Chondrocyte (in vitro differentiated cells): ENCODE data around the gene CA7. TPM values are rescaled to one million over a fixed set of nuclear protein-coding genes. Genes with fewer than 3 reads are reported as not detected.
A peak's percentile ranks its signal among the peaks of the same experiment; 100 is the strongest.

Source experiments
- DNase-seq: peaks from one replicate; pipeline ENCODE4 v3.0.0; 2021; ENCODE audit warnings: mixed read lengths, low spot score
- H3K27ac Mint-ChIP-seq: one replicate; pipeline ENCODE4 v1.8.0; 2021; ENCODE audit warnings: mild to moderate bottlenecking, moderate library complexity, mixed read lengths; ENCODE audit not compliant: unreplicated experiment
- H3K27me3 Mint-ChIP-seq: 2 replicates; pipeline ENCODE4 v1.8.0; 2021; ENCODE audit warnings: low read depth, mixed read lengths
- H3K36me3 Mint-ChIP-seq: 2 replicates; pipeline ENCODE4 v1.8.0; 2021; ENCODE audit warnings: low read depth, mixed read lengths
- H3K4me1 Mint-ChIP-seq: 2 replicates; pipeline ENCODE4 v1.8.0; 2021; ENCODE audit warnings: low read depth, mild to moderate bottlenecking, mixed read lengths
- H3K4me3 Mint-ChIP-seq: one replicate; pipeline ENCODE4 v1.8.0; 2021; ENCODE audit warnings: mild to moderate bottlenecking, moderate library complexity, mixed read lengths; ENCODE audit not compliant: unreplicated experiment
- H3K9me3 Mint-ChIP-seq: 2 replicates; pipeline ENCODE4 v1.8.0; 2021; ENCODE audit warnings: low read depth, mixed read lengths
- total RNA-seq: library from RNA; stranded (reverse); gene quantifications from 3 replicates; pipeline ENCODE4 v1.2.1, GENCODE V29; 2021
- TF ChIP-seq, protein P1 (sequence below): fragments of 200-600 bp; sonication (generic); IDR thresholded peaks from 2 replicates; pipeline ENCODE4 v1.5.0; 2021; ENCODE audit warnings: antibody characterized with exemption, mild to moderate bottlenecking, moderate library complexity

CA7 gene
- total RNA-seq, 1 donor from 2014 or later: not detected

DNA sequence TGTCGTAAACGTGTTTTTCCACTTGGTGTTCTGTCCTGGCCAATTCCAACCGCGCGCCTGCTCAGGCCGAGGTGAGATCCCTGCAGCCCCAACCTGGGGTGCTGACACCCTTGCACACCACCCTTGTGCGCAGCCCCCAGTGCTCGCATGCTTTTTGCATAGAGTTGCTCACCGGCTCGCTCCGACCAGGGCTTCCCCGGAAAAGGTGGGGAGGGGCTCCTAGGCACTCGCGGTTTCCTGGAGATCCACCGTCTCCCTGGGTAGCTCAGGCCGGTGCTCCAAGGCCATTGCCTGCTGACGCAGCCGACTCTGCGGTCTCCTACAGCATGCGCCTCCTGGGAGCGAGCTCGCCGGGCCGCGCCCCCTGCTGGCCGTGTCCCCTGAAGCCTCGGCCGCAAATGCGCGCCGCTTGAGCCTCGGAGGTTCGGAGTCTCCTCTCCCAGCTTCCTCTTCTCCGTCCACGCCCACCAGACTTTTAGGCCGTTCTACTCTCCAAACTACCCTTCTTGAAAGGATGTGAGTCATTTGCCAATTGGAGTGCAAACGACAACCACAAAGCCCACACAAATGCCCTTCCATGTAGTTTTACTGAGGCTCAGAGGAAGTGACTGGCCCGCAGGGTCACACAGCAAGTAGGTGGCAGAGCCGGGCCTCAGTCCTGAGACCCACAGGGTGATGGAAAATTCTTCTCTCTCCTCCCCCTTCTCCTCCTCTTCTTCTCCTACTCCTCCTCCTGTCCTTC lies 28.9 kb downstream of the CA7 start:
- Mint-ChIP-seq H3K27me3 (no peaks in the 10 kb centered on the region), H3K36me3 (no peaks in the 10 kb centered on the region), H3K4me3 (peak overlapping the region; percentile 70), H3K27ac (peak overlapping the region; percentile 92), H3K4me1 (peaks cover 31% of the 10 kb centered on the region), H3K9me3 (no peaks in the 10 kb centered on the region)
- TF ChIP-seq, protein P1, sequence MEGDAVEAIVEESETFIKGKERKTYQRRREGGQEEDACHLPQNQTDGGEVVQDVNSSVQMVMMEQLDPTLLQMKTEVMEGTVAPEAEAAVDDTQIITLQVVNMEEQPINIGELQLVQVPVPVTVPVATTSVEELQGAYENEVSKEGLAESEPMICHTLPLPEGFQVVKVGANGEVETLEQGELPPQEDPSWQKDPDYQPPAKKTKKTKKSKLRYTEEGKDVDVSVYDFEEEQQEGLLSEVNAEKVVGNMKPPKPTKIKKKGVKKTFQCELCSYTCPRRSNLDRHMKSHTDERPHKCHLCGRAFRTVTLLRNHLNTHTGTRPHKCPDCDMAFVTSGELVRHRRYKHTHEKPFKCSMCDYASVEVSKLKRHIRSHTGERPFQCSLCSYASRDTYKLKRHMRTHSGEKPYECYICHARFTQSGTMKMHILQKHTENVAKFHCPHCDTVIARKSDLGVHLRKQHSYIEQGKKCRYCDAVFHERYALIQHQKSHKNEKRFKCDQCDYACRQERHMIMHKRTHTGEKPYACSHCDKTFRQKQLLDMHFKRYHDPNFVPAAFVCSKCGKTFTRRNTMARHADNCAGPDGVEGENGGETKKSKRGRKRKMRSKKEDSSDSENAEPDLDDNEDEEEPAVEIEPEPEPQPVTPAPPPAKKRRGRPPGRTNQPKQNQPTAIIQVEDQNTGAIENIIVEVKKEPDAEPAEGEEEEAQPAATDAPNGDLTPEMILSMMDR: peak; percentile 98
- no peak for DNase-seq

DNA sequence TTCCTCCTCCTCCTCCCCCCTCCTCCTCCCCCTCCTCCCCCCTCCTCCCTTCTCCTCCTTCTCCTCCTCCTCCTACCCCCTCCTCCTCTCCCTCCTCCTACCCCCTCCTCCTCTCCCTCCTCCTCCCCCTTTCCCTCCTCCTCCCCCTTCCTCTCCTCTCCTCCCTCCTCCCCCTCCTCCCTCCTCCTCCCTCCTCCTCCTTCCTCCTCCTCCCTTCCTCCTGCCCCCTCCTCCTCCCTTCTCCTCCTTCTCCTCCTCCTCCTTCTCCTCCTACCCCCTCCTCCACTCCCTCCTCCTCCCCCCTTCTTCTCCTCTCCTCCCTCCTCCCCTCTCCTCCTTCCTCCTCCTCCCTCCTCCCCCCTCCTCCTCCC lies 29.5 kb downstream of the CA7 start:
- Mint-ChIP-seq H3K4me1 (peaks cover 37% of the 10 kb centered on the region), H3K4me3 (no peak overlapping the region), H3K36me3 (no peaks in the 10 kb centered on the region), H3K27me3 (no peaks in the 10 kb centered on the region), H3K9me3 (no peaks in the 10 kb centered on the region), H3K27ac (peak overlapping the region; percentile 92)
- DNase-seq: no peak
- TF ChIP-seq, protein P1: no peak

DNA sequence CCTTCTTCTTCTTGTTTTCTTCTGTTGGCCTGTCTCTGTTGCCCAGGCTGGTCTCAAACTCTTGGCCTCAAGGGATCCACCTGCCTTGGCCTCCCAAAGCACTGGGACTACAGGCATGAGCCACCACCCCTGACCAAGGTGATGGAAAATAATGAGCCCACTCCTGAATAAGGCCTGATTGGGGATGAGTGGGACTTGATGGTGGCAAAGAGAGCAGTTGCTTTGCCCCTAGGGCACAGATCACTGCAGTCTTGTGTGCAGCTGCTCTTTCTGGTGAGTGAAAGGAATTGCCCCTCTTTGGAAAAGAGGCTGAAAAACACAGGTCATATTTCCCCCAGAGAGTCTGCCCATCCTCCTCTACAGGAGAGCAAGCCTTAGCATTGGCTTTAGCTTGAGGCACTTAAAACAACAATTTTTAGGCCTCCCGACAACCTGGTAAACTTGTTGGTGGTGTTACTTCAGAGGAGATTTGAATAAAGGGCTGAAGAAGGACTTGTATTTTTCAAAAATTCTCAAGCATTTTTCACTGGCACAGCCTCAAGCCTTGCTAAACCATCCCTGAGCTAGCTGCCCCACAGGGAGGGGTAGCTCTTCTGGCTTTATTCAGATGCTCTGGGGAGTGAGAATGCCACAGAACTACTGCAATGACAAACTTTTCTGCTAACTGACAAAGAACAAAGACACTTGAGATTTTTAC lies 30.0 kb downstream of the CA7 start:
- no peaks in the 10 kb centered on the region for H3K36me3 Mint-ChIP-seq
- TF ChIP-seq, protein P1: peak; percentile 31
- no peak for DNase-seq
- no peaks in the 10 kb centered on the region for H3K27me3 Mint-ChIP-seq
- H3K4me3 Mint-ChIP-seq: no peak overlapping the region
- H3K9me3 Mint-ChIP-seq: no peaks in the 10 kb centered on the region
- peaks cover 38% of the 10 kb centered on the region for H3K4me1 Mint-ChIP-seq
- peak overlapping the region; percentile 88 for H3K27ac Mint-ChIP-seq

DNA sequence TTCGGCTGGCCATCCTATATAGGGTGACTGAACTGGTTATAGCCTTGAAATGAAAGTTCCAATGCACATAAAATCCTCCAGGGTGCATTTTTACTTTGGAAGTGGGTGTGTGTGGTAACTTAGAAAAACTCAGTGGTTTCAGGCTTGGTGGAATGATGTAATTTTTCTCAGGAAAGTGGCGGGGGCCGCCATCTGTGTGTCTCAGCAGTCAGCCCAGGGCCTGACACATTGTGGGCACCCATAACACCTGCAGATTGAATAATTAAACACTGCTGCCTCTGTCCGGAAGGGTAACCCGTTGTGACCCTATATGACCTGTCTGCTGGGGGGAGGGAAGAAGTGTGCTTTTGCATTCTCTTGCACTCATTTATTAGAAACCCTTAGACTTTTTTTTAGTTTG lies 33.9 kb downstream of the CA7 start:
- Mint-ChIP-seq H3K36me3 (no peaks in the 10 kb centered on the region), H3K27ac (peak overlapping the region; percentile 79), H3K27me3 (no peaks in the 10 kb centered on the region), H3K4me3 (no peak overlapping the region), H3K9me3 (no peaks in the 10 kb centered on the region), H3K4me1 (peaks cover 41% of the 10 kb centered on the region)
- DNase-seq: no peak
- TF ChIP-seq, protein P1: no peak

DNA sequence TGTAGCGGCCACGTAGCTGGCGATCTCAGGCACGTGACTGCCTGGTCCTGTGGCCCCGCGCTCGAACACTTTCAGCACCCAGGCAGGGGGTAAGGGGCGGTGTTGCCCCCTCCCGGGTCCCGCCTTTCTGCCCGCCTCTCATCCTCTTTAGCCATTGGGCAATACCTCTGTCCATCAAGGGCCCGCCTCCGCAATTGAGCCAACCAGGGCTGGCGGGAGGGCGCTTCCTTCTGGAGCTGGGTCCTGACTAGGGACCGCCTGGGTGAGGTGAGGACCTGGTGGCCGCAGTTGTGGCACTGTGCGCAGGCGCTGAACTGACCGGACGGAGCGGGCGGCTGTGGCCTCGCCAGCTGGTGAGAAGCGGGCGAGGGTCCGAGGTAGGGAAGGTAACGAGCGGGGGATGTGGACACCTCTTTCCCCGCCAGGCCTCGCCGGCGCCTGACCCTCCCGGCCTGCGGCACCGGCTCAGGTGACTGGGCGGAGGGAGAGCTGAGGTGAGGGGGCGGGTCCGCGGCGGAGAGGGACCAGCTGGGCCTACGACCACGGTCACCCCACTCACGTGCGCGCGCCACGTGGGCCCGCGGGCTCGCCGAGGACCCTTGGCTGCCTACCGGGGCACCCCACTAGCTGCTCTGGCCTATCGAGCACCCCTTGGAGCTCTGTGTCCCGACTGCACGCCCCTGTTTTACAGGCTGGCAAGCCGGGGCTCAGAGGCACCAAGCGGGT lies 36.2 kb downstream of the CA7 start, which contains the start of gene PDP2:
PDP2 (plus strand) TSS at position 228 of the 726 bp plus-strand sequence. CDS start 3,770 bp downstream, outside the sequence.
- peak within 1 kb of the TSS; percentile 97 for H3K4me3 Mint-ChIP-seq
- H3K36me3 Mint-ChIP-seq: peaks cover 6% of the 10 kb centered on the region
- no peaks in the 10 kb centered on the region for H3K27me3 Mint-ChIP-seq
- peak; percentile 97 for DNase-seq
- H3K27ac Mint-ChIP-seq: peak within 1 kb of the TSS; percentile 88
- TF ChIP-seq, protein P1: no peak
- peaks cover 23% of the 10 kb centered on the region for H3K4me1 Mint-ChIP-seq
- H3K9me3 Mint-ChIP-seq: no peaks in the 10 kb centered on the region
